Stimulated activated CD4-positive, alpha-beta T cell treated with anti-CD3 and anti-CD28 coated beads, Interleukin-1b, Interleukin-23, amount 100 ng/mL, for 48 hours (primary cell): ENCODE results near the gene KRTAP10-11.
"Not testable (repeated sequence)": the region's sequence is repeated elsewhere in the genome, so short reads cannot be mapped to it uniquely, and the experiment has no call there.

Experiments used
- DNase-seq: peaks from one replicate; pipeline ENCODE4 v3.0.0-alpha.2; 2020

KRTAP10-11 gene

DNA sequence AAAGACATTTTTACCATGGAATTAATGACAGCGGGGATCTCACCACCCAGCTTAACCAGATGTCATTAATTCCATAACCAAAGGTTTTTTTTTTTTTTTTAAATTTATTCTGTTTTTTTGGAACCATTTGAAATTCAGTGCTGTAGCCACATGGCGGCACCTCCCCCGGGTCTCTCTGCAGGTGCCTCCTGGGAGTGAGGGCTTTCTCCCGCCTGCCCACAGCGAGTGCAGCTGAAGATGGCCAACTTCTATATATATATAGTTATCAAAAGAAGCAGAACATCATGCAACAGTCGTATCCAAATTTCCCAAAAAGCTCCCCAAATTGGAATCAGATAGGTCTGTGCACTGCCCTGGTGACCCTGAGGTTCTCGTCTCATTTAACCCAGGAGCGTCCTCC, 30.7 kb upstream of the KRTAP10-11 start:
- no peak for DNase-seq

DNA sequence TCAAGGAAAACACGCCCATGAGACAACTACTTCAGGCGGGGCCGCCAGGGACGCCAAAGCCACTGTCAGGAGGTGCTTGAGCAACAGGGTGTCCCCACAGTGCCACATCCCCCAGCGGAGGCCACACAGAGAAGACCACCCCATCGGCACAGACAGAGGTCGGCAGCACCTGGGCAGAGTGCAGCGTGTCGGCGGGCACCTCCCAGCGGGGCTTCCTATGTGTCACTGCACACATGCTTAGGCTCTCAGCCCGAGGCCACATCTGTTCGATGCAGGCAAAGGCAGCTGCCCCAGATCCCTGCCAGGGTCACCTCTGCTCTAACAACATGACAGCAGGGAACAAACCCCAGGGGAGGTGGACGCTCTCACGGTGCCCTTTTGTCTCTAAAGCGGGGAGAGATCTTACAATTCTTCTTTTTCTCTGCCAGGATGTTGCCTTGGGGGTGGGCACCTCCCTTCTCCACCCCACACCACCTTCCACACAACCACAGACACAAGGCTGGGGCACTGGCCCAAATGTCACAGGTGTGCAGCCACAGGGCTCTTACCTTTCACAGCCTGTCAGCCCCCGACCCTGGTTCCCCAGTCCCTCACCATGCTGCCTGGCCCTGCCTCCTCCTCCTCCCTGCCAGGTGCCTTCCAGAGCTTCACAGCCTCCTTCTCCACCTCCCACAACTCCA, 30.2 kb upstream of the KRTAP10-11 start:
- no peak for DNase-seq

DNA sequence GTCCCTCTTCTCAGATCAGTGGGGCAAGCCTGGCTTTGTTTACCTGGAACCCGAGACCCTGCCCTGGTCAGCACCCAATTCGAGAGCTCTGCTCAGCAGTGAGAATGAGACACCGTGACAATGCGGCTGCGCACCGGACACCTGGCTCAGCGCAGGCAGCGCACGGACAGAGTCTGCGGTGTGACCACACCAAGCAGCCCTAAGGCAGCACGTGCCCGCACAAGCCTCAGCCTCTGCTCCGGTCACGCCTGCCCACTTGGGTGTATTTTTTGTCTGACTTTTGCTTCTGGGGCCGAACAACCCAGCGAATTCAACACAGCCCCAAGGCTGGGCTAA, 29.7 kb upstream of the KRTAP10-11 start:
- DNase-seq, result no peak

DNA sequence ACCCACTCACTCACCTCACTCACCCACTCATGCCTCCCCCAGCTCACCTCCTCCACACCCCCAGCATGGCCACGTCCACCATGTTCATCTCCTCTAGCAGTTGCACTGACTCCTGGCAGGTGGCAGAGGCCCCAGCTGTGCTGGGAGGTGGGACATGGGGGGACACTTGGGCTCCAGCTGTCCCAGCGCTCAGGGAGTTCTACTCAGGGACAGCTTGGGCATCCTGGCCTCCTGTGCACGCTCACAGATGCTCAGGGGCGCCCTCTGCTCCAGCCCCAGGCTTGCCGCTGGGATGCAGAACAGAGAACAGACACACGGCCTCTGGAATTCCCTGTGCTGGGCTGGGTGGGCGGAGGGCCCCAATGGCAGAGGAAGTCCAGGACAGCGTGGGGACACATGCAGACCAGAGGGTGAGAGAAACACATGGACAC, 29.1 kb upstream of the KRTAP10-11 start:
- no peak for DNase-seq

DNA sequence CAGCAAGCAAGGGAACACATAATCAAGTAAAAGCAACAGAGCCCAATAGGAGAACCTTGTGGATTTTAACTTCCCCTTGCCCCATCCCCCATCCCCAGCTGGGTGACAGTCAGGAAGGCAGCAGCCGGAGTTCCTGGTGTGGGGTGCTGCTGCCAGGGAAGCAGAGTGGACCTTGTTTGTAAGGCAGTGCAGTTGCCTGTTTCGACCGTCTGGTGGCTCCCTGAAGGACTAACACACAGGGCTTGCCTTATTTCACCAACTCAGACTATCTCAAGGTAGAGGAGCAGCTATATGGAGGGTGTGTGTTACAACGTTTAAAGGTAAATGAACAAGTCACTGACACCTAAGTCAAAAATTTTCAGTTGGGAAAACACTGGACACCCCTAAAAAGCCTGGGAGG, 27.7 kb upstream of the KRTAP10-11 start:
- DNase-seq, result no peak

DNA sequence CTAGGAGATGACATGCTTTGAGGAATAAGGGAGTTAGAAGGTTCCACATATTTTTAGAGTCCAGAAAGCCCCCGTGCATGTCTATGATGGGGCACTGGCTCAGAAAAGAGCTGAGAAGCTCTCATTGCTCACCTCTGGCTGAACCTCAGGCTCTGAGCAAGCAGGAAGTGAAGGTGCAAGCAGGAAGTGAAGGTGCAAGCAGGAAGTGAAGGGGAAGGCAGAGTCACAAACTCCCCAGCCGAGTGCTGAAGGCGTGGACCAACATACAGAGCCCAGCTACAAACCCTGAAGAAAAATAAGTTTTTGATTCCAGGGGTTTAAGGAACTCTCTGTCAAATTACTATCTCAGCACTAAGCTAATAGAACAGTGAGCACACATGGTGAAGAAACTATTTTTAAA, 27.3 kb upstream of the KRTAP10-11 start:
- peak; percentile 62 for DNase-seq

DNA sequence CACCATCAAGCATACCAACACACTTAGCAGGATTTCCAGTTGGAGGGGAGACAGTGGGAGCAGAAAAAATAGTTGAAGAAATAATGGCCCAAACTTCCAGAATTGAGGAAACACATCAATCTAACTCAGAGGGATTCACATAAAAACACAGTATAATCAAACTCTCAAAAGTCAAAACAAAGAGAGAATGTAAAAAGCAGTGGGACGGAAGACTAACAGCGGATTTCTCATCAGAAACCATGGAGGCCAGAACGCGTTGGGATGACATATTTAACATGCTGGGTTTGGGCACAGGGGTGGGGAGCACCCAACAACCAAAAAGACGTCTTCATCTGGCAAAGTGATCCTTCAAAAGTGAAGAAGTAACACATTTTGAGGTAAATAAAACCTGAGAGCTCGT, 26.3 kb upstream of the KRTAP10-11 start:
- DNase-seq, result no peak

DNA sequence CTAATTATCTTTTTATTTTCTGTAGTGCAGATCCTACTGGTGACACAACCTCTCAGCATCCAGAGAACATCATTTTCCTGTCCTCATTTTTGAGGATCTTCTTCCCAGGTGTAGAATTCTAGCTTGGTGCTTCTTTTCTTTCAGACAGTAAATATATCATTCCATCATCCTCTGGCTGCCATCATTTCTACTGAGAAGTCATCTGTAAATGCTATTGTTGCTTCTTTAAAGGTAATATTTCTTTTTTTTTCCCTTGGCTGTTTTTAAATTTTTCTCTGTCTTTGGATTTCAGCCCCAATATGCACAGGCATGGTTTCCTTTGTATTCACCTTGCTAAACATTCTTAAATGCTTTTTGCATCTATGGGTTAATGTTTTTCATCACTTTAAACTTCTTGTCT, 22.6 kb upstream of the KRTAP10-11 start:
- no peak for DNase-seq

DNA sequence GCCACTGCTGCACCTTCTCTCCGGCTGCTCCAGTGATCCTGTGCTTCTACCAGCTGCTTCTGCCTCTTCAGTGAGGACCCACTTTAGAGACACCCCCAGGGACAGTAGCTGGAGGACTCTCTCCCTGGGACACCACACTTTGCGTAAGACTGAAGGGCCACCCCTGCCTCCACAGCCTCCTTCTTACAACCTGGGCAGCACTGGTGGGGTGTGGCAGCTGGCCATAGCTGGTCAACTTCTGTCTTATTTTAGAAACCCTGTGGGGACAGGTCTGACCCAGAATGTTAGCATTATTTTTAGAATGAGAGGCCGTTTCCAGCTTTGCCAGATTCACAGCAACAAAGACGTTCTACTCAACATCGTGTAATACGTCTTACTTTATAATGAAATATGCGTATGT, 20.5 kb upstream of the KRTAP10-11 start:
- DNase-seq, result no peak

DNA sequence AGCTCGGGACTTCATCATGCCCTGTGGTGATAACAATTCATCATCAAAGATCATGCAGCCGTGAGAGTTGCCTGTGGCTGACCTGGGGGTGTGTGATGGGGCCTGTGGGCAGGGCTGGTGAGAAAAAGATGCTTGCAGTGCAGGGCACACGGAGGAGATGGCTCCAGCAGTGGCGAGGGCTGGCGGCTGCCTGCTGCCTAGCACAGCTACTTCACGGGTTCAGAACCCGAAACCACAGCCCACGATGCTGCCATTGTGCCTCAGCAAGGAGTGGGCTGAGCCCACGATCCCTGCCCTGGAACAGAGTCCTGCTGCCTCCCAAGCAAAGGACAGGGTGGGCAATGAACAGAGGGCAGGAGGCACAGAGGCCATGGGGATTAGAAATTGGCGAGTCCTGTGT, 20.0 kb upstream of the KRTAP10-11 start:
- no peak for DNase-seq

DNA sequence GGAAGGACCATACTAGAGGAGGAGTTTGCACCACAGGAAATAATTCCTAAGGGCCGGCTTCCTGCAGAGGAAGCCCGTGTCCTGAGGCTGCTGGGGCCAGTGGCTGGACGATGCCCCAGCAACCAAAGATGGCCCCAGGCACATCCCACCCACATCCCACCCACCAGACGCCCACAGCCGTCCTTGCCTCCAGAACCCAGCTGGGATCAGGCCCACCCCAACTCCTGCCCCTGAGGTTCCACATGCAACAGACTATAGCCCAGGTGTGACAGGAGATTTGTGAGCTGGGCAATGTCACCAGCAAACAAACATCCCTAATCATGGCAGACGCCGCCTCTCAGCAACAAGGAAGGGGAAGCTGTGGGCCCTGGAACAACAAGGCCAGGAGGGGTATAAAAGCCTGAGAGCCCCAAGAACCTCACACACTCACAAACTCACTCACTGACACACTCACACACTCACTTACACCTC, 19.5 kb upstream of the KRTAP10-11 start, which contains the start of gene KRTAP10-9:
Gene KRTAP10-9 (plus strand): TSS at position 421 of the 471 bp plus-strand sequence. CDS start 79 bp downstream, outside the sequence.
- no peak for DNase-seq

DNA sequence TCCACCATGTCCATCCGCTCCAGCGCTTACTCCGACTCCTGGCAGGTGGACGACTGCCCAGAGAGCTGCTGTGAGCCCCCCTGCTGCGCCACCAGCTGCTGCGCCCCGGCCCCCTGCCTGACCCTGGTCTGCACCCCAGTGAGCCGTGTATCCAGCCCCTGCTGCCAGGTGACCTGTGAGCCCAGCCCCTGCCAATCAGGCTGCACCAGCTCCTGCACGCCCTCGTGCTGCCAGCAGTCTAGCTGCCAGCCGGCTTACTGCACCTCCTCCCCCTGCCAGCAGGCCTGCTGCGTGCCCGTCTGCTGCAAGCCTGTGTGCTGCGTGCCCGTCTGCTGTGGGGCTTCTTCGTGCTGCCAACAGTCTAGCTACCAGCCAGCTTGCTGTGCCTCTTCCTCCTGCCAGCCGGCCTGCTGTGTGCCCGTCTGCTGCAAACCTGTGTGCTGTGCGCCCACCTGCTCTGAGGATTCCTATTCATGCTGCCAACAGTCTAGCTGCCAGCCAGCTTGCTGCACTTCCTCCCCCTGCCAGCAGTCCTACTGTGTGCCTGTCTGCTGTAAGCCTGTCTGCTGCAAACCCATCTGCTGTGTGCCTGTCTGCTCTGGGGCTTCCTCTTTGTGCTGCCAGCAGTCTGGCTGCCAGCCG, 18.9 kb upstream of the KRTAP10-11 start:
- DNase-seq, result not testable (repeated sequence)

DNA sequence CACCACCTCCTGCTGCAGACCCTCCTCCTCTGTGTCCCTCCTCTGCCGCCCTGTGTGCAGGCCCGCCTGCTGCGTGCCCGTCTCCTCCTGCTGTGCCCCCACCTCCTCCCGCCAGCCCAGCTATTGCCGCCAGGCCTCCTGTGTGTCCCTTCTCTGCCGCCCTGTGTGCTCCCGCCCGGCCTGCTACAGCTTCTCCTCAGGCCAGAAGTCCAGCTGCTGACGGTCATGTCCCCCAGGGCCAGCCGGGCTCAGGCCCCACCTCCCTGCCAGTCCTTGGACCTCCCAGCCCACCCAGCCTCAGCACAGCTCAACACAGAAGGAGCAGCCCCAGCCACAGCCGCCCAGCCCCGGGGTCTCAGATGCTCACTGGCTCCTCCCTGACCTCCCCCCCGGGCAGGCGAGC, 18.4 kb upstream of the KRTAP10-11 start:
- not testable (repeated sequence) for DNase-seq

DNA sequence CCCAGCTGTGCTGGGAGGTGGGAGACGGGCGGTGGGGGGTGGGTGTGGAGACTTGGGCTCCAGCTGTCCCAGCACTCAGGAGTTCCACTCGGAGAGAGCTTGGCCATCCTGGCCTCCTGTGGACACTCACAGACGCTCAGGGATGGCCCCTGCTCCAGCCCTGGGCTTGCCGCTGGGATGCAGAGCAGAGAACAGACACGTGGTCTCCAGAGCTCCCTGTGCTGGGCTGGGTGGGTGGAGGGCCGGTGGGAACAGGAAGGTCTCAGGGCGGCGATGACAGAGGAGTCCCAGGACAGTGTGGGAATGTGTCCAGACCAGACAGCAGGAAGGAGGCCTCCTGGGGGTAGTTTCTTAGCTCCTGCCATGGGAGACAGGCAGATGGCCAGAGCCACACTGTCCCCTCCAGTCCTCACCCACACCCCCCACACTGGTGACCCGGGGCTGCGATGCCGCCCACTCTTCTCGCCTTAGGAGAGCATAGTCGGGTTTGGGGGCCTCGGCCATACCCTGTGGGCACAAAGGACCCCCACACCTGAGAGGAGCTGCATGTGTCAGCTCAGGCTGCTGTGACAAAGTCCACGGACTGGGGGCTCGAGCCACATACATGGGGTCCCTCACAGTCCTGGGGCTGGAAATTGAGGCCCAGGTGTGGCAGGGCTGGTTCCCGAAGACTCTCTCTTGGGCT, 17.4 kb upstream of the KRTAP10-11 start:
- DNase-seq, result no peak

DNA sequence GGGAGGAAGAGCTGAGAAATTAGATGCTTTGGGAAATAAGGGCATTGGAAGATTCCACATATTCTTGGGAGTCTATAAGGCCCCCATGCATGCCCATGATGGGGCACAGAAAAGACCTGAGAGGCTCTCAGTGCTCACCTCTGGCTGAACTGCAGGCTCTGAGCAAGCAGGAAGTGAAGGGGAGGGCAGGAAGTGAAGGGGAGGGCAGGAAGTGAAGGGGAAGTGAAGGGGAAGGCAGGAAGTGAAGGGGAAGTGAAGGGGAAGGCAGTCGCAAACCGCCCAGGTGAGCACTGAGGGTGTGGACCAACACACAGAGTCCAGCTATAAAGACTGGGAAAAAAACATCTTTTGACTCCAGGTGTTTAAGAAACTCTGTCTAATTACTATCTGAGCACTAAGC, 15.8 kb upstream of the KRTAP10-11 start:
- no peak for DNase-seq

DNA sequence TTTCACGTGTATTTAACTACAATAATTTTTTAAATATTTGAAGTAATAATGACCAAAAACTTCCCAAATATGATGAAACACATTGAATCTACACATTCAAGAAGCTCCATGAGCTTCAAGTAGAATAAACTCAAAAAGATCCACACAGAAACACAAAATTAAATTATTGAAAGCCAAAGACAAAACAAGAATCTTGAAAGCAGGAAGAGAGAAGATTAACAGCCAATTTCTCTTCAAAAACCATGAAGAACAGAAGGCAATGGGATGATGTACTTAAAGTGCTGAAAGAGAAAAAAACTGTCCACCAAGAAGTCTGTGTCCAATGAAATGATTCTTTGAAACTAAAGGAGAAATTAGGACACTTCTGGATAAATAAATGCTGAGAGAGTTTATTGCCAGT, 14.1 kb upstream of the KRTAP10-11 start:
- no peak for DNase-seq

DNA sequence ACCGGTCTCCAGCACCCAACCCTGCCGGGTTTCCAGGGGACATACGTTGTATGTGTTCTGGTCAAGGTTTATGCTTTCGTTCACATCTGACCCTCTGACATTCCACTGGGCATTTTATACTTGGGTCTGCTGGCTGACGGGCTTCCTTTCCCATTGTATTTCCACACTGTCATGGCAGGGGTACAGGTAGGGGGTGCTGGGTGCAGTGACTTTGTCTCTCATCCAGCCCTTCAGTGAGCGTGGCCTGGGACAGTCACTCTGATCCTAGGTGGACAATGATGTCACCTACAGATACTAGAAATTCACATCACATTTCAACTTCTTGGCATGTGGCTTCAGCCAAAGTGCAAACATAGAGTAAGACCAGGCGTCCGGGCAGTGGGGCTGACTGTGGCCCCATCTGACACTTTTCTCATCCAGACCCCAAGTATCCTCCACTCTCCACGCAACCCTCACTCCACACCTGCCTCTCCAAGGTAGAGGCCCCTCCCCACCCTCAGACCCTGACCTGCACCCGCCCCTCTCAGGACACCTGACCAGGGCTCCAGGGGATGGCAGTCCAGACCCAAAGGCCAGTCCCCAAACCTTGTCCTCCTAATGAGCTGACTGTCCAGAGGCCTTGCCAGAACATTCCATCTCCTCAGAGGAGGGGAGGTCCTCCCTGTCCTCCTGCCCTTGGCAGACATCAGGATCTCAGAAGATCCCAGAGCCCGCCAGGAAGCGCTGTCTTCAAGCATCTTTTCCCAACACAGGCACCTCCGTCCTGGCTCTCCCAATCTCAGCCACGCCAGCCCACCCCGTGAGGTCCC, 9.8 kb upstream of the KRTAP10-11 start:
- no peak for DNase-seq

DNA sequence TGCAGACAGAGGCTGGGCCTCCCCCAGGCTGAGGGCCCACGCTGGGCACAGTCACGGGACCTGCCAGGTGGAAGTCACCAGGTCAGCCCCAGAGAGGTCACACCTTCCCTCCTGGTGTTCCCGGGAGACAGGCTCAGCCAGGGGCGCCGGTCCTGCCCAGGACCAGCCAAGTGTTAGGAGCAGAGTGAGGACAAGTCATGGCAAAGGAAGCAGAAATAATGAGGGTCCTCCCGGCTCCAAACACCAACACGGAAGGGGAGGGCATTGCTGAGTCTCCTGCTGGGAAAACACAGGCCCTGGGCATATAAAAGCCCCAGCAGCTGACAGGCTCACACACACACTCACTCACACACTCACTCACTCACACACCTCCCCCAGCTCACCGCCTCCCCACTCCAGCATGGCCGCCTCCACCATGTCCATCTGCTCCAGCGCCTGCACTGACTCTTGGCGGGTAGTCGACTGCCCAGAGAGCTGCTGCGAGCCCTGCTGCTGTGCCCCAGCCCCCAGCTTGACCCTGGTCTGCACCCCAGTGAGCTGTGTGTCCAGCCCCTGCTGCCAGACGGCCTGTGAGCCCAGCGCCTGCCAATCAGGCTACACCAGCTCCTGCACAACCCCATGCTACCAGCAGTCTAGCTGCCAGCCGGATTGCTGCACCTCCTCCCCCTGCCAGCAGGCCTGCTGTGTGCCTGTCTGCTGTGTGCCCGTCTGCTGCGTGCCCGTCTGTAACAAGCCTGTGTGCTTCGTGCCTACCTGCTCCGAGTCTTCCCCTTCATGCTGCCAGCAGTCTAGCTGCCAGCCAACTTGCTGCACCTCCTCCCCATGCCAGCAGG, 9.0 kb upstream of the KRTAP10-11 start, which contains the start of gene KRTAP10-10:
Gene KRTAP10-10 (plus strand): TSS at position 339 of the 833 bp plus-strand sequence. CDS start 62 bp downstream, at position 401.
- no peak for DNase-seq

DNA sequence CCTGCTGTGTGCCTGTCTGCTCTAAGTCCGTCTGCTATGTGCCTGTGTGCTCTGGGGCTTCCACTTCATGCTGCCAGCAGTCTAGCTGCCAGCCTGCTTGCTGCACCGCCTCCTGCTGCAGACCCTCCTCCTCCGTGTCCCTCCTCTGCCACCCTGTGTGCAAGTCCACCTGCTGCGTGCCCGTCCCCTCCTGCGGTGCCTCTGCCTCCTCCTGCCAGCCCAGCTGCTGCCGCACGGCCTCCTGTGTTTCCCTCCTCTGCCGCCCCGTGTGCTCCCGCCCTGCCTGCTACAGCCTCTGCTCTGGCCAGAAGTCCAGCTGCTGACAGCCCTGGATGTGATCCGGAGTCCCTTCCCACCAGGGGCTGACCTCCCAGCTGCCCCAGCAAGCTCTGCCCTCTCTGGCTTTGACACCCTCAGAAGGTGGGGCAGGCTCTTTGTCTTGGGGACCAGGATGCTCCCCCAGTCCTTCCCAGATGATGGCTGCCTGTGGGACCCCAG, 8.3 kb upstream of the KRTAP10-11 start:
- DNase-seq, result not testable (repeated sequence)

DNA sequence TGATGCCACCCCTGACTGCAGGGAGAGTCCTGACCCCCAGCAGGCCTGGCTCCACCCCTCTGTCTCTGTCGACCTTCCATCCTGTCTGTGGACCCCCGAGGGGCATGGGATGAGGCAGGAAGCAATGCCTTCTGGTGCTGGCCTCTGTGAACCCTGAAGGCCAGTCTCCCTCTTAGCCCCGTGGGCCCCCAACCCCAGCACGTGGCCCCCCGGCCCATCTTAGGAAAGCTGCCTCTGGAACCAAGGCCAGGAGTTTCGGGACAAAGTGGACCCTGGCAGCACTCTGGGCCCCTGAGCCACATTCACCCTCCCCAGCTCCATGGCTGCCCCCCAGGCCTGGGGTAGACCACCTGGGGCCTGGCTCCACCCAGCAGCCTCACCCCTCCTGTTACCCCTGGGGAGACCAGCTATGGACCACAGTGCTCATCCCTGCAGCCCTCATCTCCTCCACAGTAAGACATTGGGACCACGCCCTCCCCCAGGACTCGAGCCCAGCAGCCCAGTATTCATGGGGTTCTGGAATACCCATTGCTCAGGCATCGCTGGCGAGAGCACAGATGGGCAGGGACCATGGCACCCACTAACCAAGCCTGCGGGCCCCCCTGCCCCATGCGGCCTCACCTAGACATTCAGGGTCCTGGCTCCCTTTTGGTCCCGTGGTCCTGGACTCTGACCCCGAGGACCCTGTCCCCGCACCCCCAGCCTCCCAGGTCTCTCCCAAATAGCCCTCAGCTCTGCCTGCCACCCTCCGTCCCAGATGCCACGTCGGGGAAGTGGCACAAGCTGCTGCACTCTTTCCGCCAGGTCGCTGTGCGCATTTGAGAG, 7.5 kb upstream of the KRTAP10-11 start:
- DNase-seq, result not testable (repeated sequence)

DNA sequence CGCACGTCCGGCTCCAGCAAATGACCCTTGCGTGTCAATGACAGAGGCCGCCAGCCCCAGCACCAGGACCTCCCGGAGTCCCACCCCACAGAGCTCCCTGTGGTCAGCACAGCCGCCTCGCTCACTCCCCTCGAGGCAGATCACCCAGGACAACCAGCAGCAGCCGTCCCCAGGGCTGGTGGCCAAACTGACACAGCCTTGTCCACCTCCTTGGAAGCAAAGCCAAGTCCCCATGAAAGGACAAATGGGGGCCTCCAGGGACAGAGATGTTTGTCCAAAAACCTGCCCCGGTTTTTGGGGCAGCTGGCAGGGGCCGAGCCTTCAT, 6.9 kb upstream of the KRTAP10-11 start:
- no peak for DNase-seq
